NCI-H2196 (cell line): ENCODE measurements around the gene ARMC9.

ENCODE experiments used
- DNase-seq: peaks from one replicate; lab custom pipeline; 2025; ENCODE audit not compliant: unreplicated experiment; lab: John Stamatoyannopoulos, UW

Gene ARMC9

GRCh38 chr2:231378026-231378722 is 179.7 kb downstream of the ARMC9 start:
- DNase-seq: peak; percentile 52

GRCh38 chr2:231379266-231380215 is 181.1 kb downstream of the ARMC9 start:
- no peak for DNase-seq

DNA sequence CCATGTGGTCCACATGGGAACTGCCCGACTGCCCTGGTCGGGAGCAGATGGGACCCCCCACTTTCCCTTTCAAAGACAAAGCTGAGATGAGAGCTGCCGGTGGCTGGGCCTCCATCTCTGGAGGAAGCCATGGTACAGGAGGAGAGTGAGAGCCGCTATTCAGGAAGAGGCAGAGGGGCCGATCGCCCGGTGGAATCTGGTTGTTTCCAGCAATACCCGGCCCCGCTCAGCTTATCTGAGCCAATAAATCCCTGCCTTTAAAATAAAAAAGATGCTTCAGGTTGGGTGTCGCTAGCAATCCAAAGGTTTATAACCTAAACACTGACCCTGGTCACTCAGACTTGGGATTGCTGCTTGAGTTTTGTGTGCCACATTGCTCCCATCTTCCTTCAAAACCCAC is 181.9 kb downstream of the ARMC9 start:
- no peak for DNase-seq

GRCh38 chr2:231380991-231381847 is 182.8 kb downstream of the ARMC9 start:
- DNase-seq: no peak

- no peak for DNase-seq
These were observed 183.7 kb downstream of the ARMC9 start for GRCh38 chr2:231382116-231382515.

GRCh38 chr2:231383416-231384108 is 185.1 kb downstream of the ARMC9 start:
- no peak for DNase-seq

- DNase-seq: no peak
These were observed 185.6 kb downstream of the ARMC9 start for GRCh38 chr2:231384109-231384435.

- no peak for DNase-seq
These were observed 186.5 kb downstream of the ARMC9 start for GRCh38 chr2:231384970-231385369.

- DNase-seq: no peak
These were observed 187.0 kb downstream of the ARMC9 start for GRCh38 chr2:231385429-231385828.

DNA sequence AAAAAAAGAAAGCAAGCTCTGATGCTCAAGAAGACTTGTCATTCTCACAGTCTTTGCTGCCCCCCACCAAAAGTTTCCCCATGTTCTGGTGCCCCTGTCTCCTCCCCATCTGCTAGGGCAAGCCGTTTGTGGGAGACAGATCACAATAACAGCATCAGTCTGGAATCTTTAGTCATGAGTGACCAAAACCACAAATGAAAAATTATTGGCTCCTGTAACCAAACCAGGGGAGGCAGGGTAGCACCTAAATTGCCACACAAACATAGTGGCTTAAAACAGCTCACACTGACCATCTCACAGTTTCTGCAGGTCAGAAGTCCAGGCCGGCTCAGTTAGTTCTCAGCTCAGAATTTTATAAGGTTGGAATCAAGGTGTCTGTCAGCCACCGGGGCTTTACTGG is 188.0 kb downstream of the ARMC9 start:
- no peak for DNase-seq

GRCh38 chr2:231387904-231388724 is 189.7 kb downstream of the ARMC9 start:
- no peak for DNase-seq

DNA sequence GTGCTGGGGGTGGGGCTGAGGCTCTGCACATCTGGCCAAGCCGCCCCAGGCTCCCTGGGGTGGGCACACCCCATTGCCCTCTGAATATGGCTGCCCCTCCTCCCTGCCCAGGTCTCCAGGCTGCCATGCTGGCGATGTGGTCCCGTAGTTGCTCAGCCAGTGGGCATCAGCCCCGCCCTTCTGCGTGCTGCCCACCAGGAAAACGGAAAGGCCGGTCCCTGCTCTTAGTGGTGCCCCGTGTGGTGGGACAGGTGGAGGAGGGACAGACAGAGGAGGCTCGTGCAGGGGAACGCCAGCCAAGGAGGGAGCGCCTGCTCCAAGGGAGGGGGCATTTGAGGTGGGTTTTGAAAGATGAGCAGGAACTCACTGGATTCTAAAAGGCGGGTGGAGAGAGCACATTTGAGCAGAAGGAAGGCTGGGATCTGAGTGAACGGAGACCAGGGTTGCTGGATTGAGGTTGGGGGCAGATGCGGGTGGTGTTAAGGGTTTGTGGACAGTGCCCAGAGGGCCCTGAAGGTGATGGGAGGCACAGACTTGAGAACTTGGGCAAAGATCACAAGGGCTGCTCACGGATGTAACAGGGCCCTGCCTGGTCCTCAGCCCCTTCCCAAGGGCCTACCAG is 190.4 kb downstream of the ARMC9 start:
- no peak for DNase-seq

GRCh38 chr2:231390667-231391066 is 192.2 kb downstream of the ARMC9 start:
- DNase-seq: no peak

DNA sequence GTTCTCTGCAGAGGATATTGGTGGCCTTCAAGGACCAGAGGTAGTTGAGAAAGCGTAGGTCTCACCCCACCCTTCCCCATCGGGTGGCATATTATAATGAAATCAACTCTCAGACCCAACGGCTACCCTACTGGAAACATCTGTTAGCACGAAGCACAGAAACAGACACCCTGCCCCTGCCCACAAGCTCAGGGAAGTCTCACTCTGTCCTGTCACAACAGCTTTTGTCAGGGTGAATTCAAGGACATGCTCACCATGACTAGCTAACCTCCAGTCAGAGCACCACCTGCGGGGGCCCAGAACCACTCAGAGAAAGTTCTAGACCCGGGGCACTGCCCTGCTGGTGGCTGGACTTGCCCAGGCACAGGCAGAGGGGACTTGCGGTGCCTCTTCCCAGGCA is 193.6 kb downstream of the ARMC9 start:
- DNase-seq: no peak

GRCh38 chr2:231392431-231393148 is 194.2 kb downstream of the ARMC9 start:
- no peak for DNase-seq

DNA sequence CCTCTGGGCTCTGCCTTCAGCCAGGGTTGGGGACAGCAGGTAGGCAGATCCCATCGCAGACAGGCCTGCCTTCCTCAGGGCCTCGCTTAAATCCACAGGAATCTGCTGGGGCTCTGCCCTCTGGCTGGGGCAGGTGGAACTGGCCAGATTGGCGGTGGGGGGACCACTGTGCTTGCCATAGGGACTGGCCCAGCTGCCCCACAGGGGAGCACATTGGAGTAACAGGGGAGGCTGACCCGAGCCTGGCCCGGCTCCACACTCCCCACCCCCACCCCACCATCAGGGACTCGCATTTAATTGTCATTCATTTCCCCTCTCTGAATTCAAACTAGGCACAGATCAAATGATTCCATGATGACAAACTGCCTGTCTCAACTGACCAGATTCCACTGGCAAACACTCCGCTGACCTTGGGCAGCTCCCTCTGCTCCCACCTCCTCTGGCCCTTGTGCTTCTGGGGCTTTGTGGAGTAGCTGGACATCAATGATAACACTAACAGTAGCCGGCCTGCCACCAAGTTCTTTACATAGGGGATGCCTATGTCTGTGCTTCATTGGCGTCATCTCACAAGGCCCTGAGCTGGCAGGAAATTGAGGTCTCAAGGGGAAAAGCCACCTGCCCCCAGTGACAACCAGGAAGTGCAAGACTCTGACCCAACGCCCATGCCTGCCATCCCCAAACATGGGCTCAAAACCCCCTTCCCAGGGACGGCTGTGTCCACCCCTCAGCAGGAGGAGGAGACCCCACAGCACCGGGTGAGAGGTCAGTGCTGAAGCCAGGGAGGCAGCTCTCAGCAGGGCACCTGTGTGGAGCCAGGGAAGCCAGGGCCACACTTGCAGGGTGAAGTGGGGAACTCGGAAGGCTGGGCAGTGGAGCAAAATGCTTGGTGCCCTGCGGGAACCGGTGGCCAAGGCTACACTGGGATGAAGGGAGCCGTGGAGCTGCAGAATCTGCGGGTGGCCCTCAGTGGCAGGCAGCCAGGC is 195.0 kb downstream of the ARMC9 start:
- no peak for DNase-seq

- DNase-seq: no peak
These were observed 196.0 kb downstream of the ARMC9 start for GRCh38 chr2:231394211-231395141.
